Neuron (in vitro differentiated cells): ENCODE results near the gene MON1B.
"Not testable (repeated sequence)": the region's sequence is repeated elsewhere in the genome, so short reads cannot be mapped to it uniquely, and the experiment has no call there.

Source experiments
- H2AFZ ChIP-seq: one replicate; pipeline ENCODE4 v1.6.1; 2013; ENCODE audit warnings: low read depth, mild to moderate bottlenecking, inconsistent platforms, low read length, moderate library complexity
- H3K27me3 ChIP-seq: one replicate; pipeline ENCODE4 v1.6.1; 2013; ENCODE audit warnings: low read length; ENCODE audit not compliant: insufficient read depth
- H3K36me3 ChIP-seq: one replicate; pipeline ENCODE4 v1.6.1; 2013; ENCODE audit warnings: low read length; ENCODE audit not compliant: insufficient read depth
- H3K4me1 ChIP-seq: one replicate; pipeline ENCODE4 v1.6.1; 2013; ENCODE audit warnings: low read length; ENCODE audit not compliant: insufficient read depth
- H3K4me3 ChIP-seq: 2 replicates; pipeline ENCODE4 v1.5.1; 2013; ENCODE audit warnings: mild to moderate bottlenecking, low read length, moderate library complexity
- H3K9me3 ChIP-seq: one replicate; pipeline ENCODE4 v1.6.1; 2013; ENCODE audit warnings: low read length

Gene MON1B

DNA sequence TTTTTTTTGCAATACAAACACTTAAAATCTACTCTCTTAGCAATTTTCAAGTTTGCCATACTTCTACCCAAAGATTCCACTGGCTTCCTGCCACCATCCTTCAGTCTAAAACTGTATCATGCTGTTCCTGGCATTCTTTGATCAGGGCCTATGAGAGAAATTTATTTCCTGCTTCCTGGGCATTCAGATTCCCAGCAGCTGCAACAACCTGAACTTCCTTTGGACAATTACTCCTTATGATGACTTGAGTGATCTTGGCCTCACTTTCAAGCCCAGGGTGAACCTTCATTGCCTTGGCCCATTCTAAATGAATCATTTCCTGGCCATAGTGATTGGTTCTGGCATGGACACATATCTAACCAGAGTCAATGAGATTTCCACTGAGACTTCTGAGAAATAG lies 18.0 kb upstream of the MON1B start:
- Histone ChIP-seq H3K9me3 (no peaks in the 10 kb centered on the region), H3K36me3 (no peaks in the 10 kb centered on the region), H3K4me3 (no peak overlapping the region), H3K27me3 (no peaks in the 10 kb centered on the region), H2AFZ (no peak overlapping the region), H3K4me1 (no peaks in the 10 kb centered on the region)

DNA sequence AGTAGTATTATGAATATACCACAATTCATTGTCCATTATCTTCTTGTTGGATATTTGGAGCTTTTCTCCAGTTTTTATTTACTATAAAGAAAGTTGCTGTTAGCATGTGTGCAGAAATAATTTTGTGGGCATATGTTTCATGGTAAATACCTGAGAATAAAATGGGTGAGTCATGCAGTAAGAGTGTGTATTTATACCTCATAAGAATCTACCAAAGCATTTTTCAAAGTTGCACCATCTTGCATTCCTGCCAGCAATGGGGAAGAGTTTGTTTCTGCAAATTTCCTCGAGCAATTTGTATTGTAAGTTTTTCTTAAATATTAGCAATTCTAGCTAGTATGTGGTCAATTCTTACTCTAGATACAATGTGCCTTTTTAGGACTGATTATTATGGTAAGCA lies 7.9 kb upstream of the MON1B start:
- Histone ChIP-seq H3K36me3 (no peaks in the 10 kb centered on the region), H2AFZ (no peak overlapping the region), H3K27me3 (peaks cover 3% of the 10 kb centered on the region), H3K4me3 (no peak overlapping the region), H3K4me1 (no peaks in the 10 kb centered on the region), H3K9me3 (no peaks in the 10 kb centered on the region)

DNA sequence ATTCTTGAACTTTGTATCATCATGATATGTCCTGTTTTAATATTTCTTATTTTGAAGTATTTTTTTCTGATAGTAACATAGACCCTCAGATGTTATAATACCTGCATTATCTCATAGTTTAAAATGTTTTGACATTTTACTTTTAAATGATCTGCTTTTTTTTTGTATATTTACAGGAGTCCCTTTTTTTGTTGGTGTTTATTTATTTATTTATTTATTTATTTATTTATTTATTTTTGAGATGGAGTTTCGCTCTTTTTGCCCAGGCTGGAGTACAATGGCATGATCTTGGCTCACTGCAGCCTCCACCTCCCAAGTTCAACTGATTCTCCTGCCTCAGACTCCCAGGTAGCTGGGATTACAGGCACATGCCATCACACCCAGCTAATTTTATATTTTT lies 4.7 kb upstream of the MON1B start:
- not testable (repeated sequence) for H2AFZ ChIP-seq, H3K4me1 ChIP-seq, H3K36me3 ChIP-seq, H3K27me3 ChIP-seq, H3K4me3 ChIP-seq, H3K9me3 ChIP-seq

DNA sequence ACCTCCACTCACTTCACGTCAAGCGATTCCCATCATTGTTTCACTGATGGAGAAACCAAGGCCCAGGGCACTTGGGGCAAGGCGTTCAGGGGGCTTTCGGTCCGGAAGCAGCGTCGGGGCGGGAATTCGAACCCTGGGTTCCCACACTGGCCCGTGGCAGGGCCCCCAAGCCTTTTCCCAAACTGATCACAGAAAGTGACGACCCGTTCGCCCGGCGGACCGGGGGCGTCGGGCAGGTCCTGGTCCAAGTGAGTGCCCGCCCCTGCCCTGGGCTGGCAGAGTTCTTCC lies 856 bp upstream of the MON1B start:
- Histone ChIP-seq H3K36me3 (peaks cover 19% of the 10 kb centered on the region), H3K9me3 (no peaks in the 10 kb centered on the region), H3K4me3 (peak overlapping the region; percentile 65), H3K27me3 (no peaks in the 10 kb centered on the region), H2AFZ (peak overlapping the region; percentile 83), H3K4me1 (peaks cover 8% of the 10 kb centered on the region)

DNA sequence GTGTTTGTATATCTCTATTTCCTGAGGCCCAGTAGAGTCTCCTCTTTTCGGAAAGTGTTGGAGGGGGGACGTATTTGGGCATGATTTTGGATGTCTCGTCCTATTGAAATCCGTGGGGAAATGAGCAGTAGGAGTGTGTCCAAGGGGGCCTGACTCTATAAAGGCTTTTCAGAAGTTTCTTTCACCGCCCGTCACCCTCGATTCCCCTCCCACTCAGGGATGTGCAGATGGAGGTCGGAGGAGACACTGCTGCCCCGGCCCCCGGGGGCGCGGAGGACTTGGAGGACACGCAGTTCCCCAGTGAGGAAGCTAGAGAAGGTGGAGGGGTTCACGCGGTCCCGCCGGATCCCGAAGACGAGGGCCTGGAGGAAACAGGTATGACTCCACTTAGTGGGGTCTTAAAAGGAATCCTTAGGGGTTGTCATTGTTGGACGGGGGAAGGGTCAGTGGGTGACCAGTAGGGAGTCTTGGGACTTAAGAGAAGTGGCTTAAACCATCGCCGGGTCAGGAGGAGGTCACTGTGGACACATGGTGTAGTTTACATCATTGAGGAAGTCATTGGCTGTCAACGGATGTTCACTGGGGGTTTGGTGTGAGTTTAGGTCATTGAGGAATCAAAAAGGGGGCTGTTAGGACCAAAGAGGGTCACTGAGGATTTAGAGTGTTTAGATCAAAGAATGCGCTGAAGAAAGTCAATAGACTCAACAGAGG lies 424 bp downstream of the MON1B start:
- Histone ChIP-seq H3K9me3 (no peaks in the 10 kb centered on the region), H2AFZ (peak overlapping the region; percentile 83), H3K36me3 (peaks cover 27% of the 10 kb centered on the region), H3K4me3 (peak overlapping the region; percentile 65), H3K4me1 (peaks cover 8% of the 10 kb centered on the region), H3K27me3 (no peaks in the 10 kb centered on the region)

DNA sequence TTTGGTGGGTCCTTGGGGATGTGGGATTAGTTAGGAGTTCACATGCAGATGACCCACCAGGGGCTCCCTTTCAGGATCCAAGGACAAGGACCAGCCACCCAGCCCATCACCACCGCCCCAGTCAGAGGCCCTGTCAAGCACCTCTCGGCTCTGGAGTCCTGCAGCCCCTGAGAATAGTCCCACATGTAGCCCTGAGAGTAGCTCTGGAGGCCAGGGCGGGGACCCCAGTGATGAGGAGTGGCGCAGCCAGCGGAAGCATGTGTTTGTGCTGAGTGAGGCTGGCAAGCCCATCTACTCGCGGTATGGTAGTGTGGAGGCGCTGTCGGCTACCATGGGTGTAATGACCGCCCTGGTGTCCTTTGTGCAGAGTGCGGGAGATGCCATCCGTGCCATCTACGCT lies 2.4 kb downstream of the MON1B start:
- H3K36me3 ChIP-seq, result peaks cover 42% of the 10 kb centered on the region

DNA sequence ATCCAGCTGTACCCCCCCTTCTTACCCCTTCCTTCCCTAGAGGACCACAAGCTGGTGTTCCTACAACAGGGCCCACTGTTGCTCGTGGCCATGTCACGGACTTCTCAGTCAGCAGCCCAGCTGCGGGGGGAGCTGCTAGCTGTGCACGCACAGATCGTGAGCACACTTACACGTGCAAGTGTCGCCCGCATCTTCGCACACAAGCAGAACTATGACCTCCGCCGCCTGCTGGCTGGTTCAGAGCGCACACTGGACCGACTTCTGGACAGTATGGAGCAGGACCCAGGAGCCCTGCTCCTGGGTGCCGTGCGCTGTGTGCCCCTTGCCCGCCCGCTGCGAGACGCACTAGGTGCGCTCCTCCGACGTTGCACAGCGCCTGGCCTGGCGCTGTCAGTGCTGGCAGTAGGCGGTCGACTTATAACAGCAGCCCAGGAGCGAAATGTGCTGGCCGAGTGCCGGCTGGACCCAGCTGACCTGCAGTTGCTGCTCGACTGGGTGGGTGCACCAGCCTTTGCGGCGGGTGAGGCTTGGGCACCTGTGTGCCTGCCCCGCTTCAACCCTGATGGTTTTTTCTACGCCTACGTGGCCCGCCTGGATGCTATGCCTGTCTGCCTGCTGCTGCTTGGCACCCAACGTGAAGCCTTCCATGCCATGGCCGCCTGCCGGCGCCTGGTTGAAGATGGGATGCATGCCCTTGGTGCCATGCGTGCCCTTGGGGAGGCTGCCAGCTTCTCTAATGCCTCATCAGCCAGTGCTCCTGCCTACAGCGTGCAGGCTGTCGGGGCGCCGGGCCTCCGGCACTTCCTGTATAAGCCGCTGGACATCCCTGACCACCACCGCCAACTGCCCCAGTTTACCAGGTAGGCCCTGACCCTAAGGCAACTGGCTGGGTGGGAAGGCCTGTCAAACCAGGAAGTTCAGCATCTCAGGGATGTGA lies 3.6 kb downstream of the MON1B start:
- Histone ChIP-seq H3K4me3 (no peak overlapping the region), H3K36me3 (peaks cover 54% of the 10 kb centered on the region), H3K9me3 (no peaks in the 10 kb centered on the region), H3K4me1 (peaks cover 8% of the 10 kb centered on the region), H3K27me3 (no peaks in the 10 kb centered on the region), H2AFZ (no peak overlapping the region)

More for the DNA sequence above, 2.4 kb downstream of the MON1B start:
- Histone ChIP-seq H3K4me1 (peaks cover 8% of the 10 kb centered on the region), H3K4me3 (no peak overlapping the region), H3K27me3 (no peaks in the 10 kb centered on the region), H2AFZ (no peak overlapping the region), H3K9me3 (no peaks in the 10 kb centered on the region)

DNA sequence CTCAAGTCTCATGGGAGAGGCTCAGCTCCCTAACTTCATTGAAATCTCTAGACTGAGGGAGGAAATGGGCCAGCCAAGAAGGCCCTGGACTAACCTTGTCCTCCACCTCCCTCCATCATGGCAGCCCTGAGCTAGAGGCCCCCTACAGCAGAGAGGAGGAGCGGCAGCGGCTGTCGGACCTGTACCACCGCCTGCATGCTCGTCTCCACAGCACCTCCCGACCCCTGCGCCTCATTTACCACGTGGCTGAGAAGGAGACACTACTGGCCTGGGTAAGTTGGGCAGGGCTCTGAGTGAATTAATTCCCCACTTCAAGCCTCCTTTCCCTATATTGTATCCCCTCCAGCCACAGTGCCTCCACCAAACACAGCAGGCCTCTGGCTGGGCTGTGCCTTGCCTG lies 4.4 kb downstream of the MON1B start:
- Histone ChIP-seq H3K27me3 (no peaks in the 10 kb centered on the region), H3K4me1 (peaks cover 8% of the 10 kb centered on the region), H3K9me3 (no peaks in the 10 kb centered on the region), H3K36me3 (peaks cover 55% of the 10 kb centered on the region), H2AFZ (no peak overlapping the region), H3K4me3 (no peak overlapping the region)

DNA sequence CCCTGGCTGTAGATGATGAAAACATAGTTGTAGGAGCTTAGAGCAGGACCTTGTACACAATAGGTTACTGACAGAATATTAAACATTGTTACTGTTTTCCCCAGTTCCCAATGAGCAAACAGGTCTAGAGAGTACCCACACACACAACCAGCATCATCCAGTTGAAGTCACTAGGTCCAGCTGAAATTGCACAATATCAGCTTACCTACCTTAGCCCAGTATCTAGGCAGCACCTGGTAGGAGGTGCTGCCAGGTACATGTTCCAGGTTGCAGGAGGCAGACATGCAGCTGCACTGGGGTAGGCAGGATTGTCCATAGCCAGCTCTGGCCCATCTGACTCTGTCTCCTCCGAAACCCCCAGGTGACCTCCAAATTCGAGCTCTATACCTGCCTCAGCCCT lies 6.8 kb downstream of the MON1B start:
- peaks cover 57% of the 10 kb centered on the region for H3K36me3 ChIP-seq
- no peaks in the 10 kb centered on the region for H3K27me3 ChIP-seq
- H3K9me3 ChIP-seq, result no peaks in the 10 kb centered on the region

DNA sequence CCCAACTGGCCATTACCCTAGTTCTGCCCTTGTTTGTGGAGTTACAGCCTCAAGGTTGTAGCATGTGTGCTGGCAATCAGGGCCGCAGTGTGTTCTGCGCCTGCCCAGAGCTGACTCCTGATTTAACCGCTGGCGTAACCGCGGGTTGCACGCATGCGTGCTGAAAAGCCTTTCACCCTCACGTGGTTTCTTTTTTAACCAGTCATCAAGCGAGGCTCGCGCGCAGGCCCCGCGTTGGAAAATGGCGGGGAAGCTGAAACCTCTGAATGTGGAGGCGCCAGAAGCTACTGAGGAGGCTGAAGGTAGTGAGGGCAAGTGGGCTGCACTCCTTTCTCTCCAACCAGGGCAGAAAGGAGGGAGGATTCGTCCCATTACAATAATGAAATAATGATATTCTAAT lies 8.2 kb downstream of the MON1B start, which contains the start of gene SYCE1L:
Gene SYCE1L, plus strand, starts transcription at position 198 of the 400 bp plus-strand sequence. Its CDS starts 44 bp downstream, at position 242.
- H3K36me3 ChIP-seq, result peaks cover 48% of the 10 kb centered on the region
- H3K4me1 ChIP-seq, result no peaks in the 10 kb centered on the region
- H3K9me3 ChIP-seq, result no peaks in the 10 kb centered on the region
- no peak within 1 kb of the TSS for H2AFZ ChIP-seq
- no peak within 1 kb of the TSS for H3K4me3 ChIP-seq
- H3K27me3 ChIP-seq, result no peaks in the 10 kb centered on the region

More for the DNA sequence above, 6.8 kb downstream of the MON1B start:
- H3K4me3 ChIP-seq, result no peak overlapping the region
- no peaks in the 10 kb centered on the region for H3K4me1 ChIP-seq
- no peak overlapping the region for H2AFZ ChIP-seq

DNA sequence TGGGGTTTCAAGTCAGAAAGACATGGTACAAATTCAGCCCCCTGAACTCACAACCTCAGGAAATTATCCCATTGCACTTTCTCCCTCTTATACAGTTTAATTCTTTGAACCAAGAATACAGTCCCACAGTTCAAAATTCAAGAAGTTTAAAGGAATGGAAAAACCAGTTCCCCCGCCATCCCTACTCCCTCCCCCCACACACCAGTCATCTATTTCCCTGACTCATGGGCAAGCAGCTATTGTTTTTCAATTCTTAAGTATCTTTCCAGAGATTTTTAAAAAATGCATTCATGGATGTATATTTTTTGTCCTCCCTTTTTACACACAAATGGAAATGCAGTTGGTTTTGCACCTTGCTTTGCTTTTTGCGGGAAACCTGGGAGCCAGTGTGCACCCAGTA lies 15.5 kb downstream of the MON1B start:
- peaks cover 11% of the 10 kb centered on the region for H3K4me1 ChIP-seq
- H3K9me3 ChIP-seq, result peaks cover under 1% of the 10 kb centered on the region
- H3K27me3 ChIP-seq, result no peaks in the 10 kb centered on the region
- H3K4me3 ChIP-seq, result no peak overlapping the region
- H3K36me3 ChIP-seq, result peaks cover 2% of the 10 kb centered on the region
- no peak overlapping the region for H2AFZ ChIP-seq

DNA sequence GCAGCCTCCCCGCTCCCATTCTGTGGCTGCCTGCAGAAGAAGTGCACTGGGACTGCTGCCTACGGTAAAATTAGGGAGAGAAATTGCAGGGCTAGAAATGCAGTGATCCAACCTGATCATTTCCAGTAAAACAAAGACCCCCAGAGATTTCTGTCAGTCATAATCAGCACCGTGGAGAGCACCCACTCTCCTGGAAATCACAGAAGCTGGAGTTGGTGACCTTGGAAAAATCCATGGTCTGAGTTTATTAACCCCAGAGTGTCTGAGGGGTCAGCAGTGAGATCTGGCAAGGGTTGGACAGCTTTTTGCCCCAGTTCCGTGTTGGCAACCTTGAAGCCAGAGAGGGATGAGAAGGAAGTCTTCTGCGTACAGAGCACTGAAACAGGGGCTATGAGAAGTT lies 16.0 kb downstream of the MON1B start:
- Histone ChIP-seq H3K9me3 (peaks cover 2% of the 10 kb centered on the region), H3K27me3 (no peaks in the 10 kb centered on the region), H2AFZ (no peak overlapping the region), H3K4me1 (peaks cover 11% of the 10 kb centered on the region), H3K36me3 (peaks cover 2% of the 10 kb centered on the region), H3K4me3 (no peak overlapping the region)

DNA sequence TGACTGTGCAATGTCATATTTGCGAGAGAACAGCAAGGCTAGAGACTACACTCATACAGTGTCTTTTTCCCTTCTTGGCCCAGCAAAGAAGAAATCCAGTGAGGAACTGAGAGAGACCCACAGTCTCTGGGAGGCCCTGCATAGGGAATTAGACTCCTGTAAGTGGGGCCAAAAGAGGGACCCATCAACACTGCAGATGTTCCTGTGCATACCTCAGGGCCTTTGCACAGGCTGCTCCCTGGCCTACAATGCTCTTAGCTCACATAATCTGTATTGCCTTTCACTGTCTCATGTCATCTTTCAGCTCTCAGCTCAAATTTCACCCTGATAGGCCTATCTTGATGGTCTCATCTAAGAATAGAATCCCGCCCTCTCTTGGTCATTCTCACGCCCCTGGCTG lies 17.4 kb downstream of the MON1B start:
- Histone ChIP-seq H3K27me3 (no peaks in the 10 kb centered on the region), H3K4me1 (peaks cover 11% of the 10 kb centered on the region), H3K36me3 (no peaks in the 10 kb centered on the region), H2AFZ (no peak overlapping the region), H3K4me3 (no peak overlapping the region), H3K9me3 (peaks cover 2% of the 10 kb centered on the region)
